GM12878 (cell line): ENCODE data around the gene BCKDHB. TPM values are rescaled to one million over a fixed set of nuclear protein-coding genes. Genes with fewer than 3 reads are reported as not detected.

ENCODE experiments used
- ATAC-seq: fragments of 200-7000 bp; cut with Tn5 transposase; 3 replicates; pipeline ENCODE4 v1.9.1; 2020; ENCODE audit warnings: mild to moderate bottlenecking, moderate library complexity
- BruUV-seq: library from RNA; stranded (reverse); fragments of 400-500 nt; replicated peaks from 2 replicates; lab custom pipeline; 2021; lab: Mats Ljungman, UMichigan
- CTCF ChIA-PET: fragments of 300-600 bp; sonication (Branson Sonifier 250); formaldehyde crosslinking; extraction: SDS; loops from one replicate; lab custom pipeline; 2021; ENCODE audit warnings: inconsistent platforms; lab: Yijun Ruan, JAX
- POLR2A ChIA-PET: fragments of 350-600 bp; formaldehyde crosslinking; extraction: SDS; loops from one replicate; lab custom pipeline; 2021; ENCODE audit warnings: inconsistent platforms; lab: Charles Lee
- RAD21 ChIA-PET: fragments of 300-600 bp; sonication (Branson Sonifier 250); formaldehyde crosslinking; loops from one replicate; lab custom pipeline; 2023; ENCODE audit warnings: antibody characterized with exemption; ENCODE audit not compliant: unreplicated experiment; lab: Charles Lee
- SMC1A ChIA-PET: fragments of 300-600 bp; sonication (Branson Sonifier 250); formaldehyde crosslinking; loops from one replicate; lab custom pipeline; 2023; ENCODE audit not compliant: unreplicated experiment, uncharacterized antibody; lab: Charles Lee
- DNase-seq: peaks from one replicate; pipeline ENCODE4 v3.0.0-alpha.2; 2011; ENCODE audit warnings: low read depth, low spot score
- FAIRE-seq: peaks from 3 replicates; lab custom pipeline; 2011; peaks lifted over from hg19 to GRCh38; lab: Jason Lieb, UNC
- H2AFZ ChIP-seq: 2 replicates; pipeline ENCODE4 v1.6.0; 2011; ENCODE audit warnings: low read depth, low read length, control low read depth; ENCODE audit not compliant: control insufficient read depth
- H3K27ac ChIP-seq: 2 replicates; pipeline ENCODE4 v1.5.1; 2011; ENCODE audit warnings: control low read depth; ENCODE audit not compliant: control insufficient read depth, insufficient read depth
- H3K27me3 ChIP-seq, 2 experiments: replicated peaks in 1 of 2; 2 replicates each; pipeline versions ENCODE4 v1.6.0 to v1.6.1; 2011; ENCODE audit warnings: low read length in 1 of 2; ENCODE audit not compliant: control insufficient read depth in 2 of 2, insufficient read depth in 2 of 2
- H3K36me3 ChIP-seq, 2 experiments: 2 replicates each; pipeline ENCODE4 v1.5.1; 2011; ENCODE audit warnings: low read length in 1 of 2; ENCODE audit not compliant: control insufficient read depth in 2 of 2, insufficient read depth in 2 of 2
- H3K4me1 ChIP-seq: 2 replicates; pipeline ENCODE4 v1.6.1; 2011; ENCODE audit warnings: mild to moderate bottlenecking, low read length, moderate library complexity, mixed read lengths; ENCODE audit not compliant: control insufficient read depth, insufficient read depth
- H3K4me2 ChIP-seq: 2 replicates; pipeline ENCODE4 v1.6.0; 2011; ENCODE audit warnings: control low read depth; ENCODE audit not compliant: control insufficient read depth, insufficient read depth
- H3K4me3 ChIP-seq: fragments of 200-600 bp; sonication (generic); 2 replicates; pipeline ENCODE4 v1.5.1; 2016
- H3K79me2 ChIP-seq: 2 replicates; pipeline ENCODE4 v1.6.0; 2011; ENCODE audit warnings: low read length; ENCODE audit not compliant: control insufficient read depth, insufficient read depth
- H3K9ac ChIP-seq: 2 replicates; pipeline ENCODE4 v1.8.0; 2011; ENCODE audit warnings: low read length, control low read depth, mixed read lengths; ENCODE audit not compliant: control insufficient read depth, insufficient read depth
- H3K9me3 ChIP-seq: replicated peaks from 3 replicates; pipeline ENCODE4 v1.5.1; 2011; ENCODE audit warnings: mild to moderate bottlenecking, low read length; ENCODE audit not compliant: control insufficient read depth, insufficient read depth
- H4K20me1 ChIP-seq: 2 replicates; pipeline ENCODE4 v1.6.0; 2011; ENCODE audit not compliant: control insufficient read depth, insufficient read depth
- ATF2 ChIP-seq: IDR thresholded peaks from 2 replicates; pipeline ENCODE4 v1.6.1; 2012; ENCODE audit warnings: low read length, inconsistent platforms
- ATF3 ChIP-seq: IDR thresholded peaks from 2 replicates; pipeline ENCODE4 v1.6.1; 2011; ENCODE audit warnings: low read depth, mild to moderate bottlenecking, low read length, moderate library complexity, borderline replicate concordance; ENCODE audit errors: extremely low read depth
- ESRRA ChIP-seq: IDR thresholded peaks from 2 replicates; pipeline ENCODE4 v1.6.1; 2012; ENCODE audit warnings: mild to moderate bottlenecking, low read length, improper control_type of control experiment
- HDAC2 ChIP-seq: fragments of 200-600 bp; sonication (generic); IDR thresholded peaks from 2 replicates; pipeline ENCODE4 v1.6.1; 2017
- MYC ChIP-seq: IDR thresholded peaks from 2 replicates; pipeline ENCODE4 v1.6.1; 2011; ENCODE audit warnings: mild to moderate bottlenecking, low read length, moderate library complexity, inconsistent platforms; ENCODE audit not compliant: insufficient read depth, insufficient replicate concordance, insufficient read length, severe bottlenecking
- RBBP5 ChIP-seq: fragments of 200-600 bp; sonication (generic); conservative IDR thresholded peaks from 2 replicates; pipeline ENCODE4 v1.6.1; 2016
- SIN3A ChIP-seq: IDR thresholded peaks from 2 replicates; pipeline ENCODE4 v1.6.1; 2012; ENCODE audit warnings: low read depth, low read length, improper control_type of control experiment
- SRF ChIP-seq, 2 experiments: IDR thresholded peaks; 2 replicates each; pipeline ENCODE4 v1.6.1; 2011; ENCODE audit warnings: low read depth in 2 of 2, low read length in 2 of 2, mild to moderate bottlenecking in 1 of 2, moderate library complexity in 1 of 2
- SUPT20H ChIP-seq: IDR thresholded peaks from 2 replicates; pipeline ENCODE4 v1.6.1; 2011; ENCODE audit warnings: low read depth, mild to moderate bottlenecking, low read length, moderate library complexity, borderline replicate concordance; ENCODE audit not compliant: control insufficient read depth
- TAF1 ChIP-seq: IDR thresholded peaks from 2 replicates; pipeline ENCODE4 v1.6.1; 2011; ENCODE audit warnings: mild to moderate bottlenecking, low read depth, low read length, borderline replicate concordance
- ZNF207 ChIP-seq: fragments of 450-650 bp; IDR thresholded peaks from 2 replicates; pipeline ENCODE4 v1.6.1; 2014; ENCODE audit warnings: antibody characterized with exemption, mild to moderate bottlenecking, borderline replicate concordance
- WGBS: methylation state at CpG from one replicate; pipeline ENCODE4 v1.1.6; 2016; ENCODE audit warnings: low lambda C conversion rate; ENCODE audit not compliant: insufficient replicate concordance, insufficient coverage; ENCODE audit errors: missing lambda C conversion rate; 5-methylcytosine and 5-hydroxymethylcytosine counted together
- in situ Hi-C: fragments of 300-500 bp; cut with MboI; formaldehyde crosslinking; loops from 9 replicates; pipeline ENCODE4 v1.14.3; 2018; ENCODE audit warnings: mixed read lengths
- intact Hi-C: fragments of 100-400 bp; cut with micrococcal nuclease; formaldehyde crosslinking; loops from one replicate; pipeline ENCODE4 v1.14.2; 2022; ENCODE audit not compliant: unreplicated experiment
- polyA plus RNA-seq, 11 experiments: library from polyadenylated mRNA; depleted of rRNA in 4 of 11; unstranded in 6 of 11; stranded (reverse) in 5 of 11; fragments of >200 nt; fragmentation: Nextera tagmentation in 4 of 11; fragmentation: Illumina TruSeq in 1 of 11; extraction: Ambion mirVana in 4 of 11; extraction: Trizol in 1 of 11; gene quantifications; 1 replicate in 1 of 11; 2 replicates in 10 of 11; pipeline versions ENCODE4 v1.2.1 to v1.2.3, GENCODE V29; 2011 to 2016; ENCODE audit warnings: inconsistent platforms in 2 of 11, missing spikeins in 2 of 11, low read depth in 1 of 11
- total RNA-seq, 4 experiments: library from RNA; depleted of rRNA in 3 of 4; stranded (reverse); fragments of >200 nt in 3 of 4; fragmentation: Illumina TruSeq in 1 of 4; extraction: Trizol in 1 of 4; gene quantifications; 2 replicates each; pipeline versions ENCODE4 v1.2.1 to v1.2.3, GENCODE V29; 2013 to 2021
- TF ChIP-seq, protein P1 (sequence below): fragments of 450-650 bp; formaldehyde crosslinking; IDR thresholded peaks from 2 replicates; pipeline ENCODE4 v1.4.0; 2022; ENCODE audit warnings: mild to moderate bottlenecking, moderate library complexity
- TF ChIP-seq, protein P2 (sequence below): fragments of 450-650 bp; IDR thresholded peaks from 2 replicates; pipeline ENCODE4 v1.6.1; 2017; ENCODE audit warnings: mild to moderate bottlenecking
- TF ChIP-seq, protein P3 (sequence below): fragments of 450-650 bp; IDR thresholded peaks from 2 replicates; pipeline ENCODE4 v1.6.1; 2014; ENCODE audit warnings: mild to moderate bottlenecking

Gene BCKDHB
- total and polyA plus RNA-seq, 10 of the 15 experiments (the other 5 are each of a cell fraction or from before 2014, with no cell fraction given): 12.9 to 57.1 (median 25.3) TPM

GRCh38 chr6:80233958-80234357 is 127.5 kb downstream of the BCKDHB start (continued):
- TF ChIP-seq, protein P1, sequence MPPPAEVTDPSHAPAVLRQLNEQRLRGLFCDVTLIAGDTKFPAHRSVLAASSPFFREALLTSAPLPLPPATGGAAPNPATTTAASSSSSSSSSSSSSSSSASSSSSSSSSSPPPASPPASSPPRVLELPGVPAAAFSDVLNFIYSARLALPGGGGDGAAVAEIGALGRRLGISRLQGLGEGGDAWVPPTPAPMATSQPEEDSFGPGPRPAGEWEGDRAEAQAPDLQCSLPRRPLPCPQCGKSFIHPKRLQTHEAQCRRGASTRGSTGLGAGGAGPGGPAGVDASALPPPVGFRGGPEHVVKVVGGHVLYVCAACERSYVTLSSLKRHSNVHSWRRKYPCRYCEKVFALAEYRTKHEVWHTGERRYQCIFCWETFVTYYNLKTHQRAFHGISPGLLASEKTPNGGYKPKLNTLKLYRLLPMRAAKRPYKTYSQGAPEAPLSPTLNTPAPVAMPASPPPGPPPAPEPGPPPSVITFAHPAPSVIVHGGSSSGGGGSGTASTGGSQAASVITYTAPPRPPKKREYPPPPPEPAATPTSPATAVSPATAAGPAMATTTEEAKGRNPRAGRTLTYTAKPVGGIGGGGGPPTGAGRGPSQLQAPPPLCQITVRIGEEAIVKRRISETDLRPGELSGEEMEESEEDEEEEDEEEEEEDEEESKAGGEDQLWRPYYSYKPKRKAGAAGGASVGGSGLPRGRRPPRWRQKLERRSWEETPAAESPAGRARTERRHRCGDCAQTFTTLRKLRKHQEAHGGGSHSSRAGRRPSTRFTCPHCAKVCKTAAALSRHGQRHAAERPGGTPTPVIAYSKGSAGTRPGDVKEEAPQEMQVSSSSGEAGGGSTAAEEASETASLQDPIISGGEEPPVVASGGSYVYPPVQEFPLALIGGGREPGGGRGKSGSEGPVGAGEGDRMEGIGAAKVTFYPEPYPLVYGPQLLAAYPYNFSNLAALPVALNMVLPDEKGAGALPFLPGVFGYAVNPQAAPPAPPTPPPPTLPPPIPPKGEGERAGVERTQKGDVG: no peak
- no peak for TF ChIP-seq RBBP5
- TF ChIP-seq SRF (IDR thresholded peaks at IDR 0.05; ENCODE audit: low read depth in 2 of 2, low read length in 2 of 2): no peak

DNA sequence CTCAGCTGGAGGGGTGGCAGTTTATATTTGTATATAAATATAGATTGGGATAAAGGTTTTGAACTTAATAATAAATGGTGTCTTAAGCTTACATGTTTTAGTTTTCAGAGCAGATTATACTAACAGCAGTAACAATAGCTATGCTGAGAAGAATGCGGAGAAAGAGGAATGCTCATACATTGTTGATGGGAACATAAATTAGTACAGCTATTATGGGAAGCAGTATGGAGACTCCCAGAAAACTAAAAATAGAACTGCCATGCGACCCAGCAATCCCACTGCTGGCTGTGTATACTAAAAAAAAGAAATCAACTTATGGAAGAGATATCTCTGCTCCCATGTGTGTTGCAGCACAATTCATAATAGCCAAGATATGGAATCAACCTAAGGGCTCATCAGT is 127.9 kb downstream of the BCKDHB start:
- CTCF ChIA-PET: interaction anchor here (0.9 to 1.8 kb wide), 2 partner anchors 20 to 21 kb away, joined by 3 to 5 read pairs; no protein-coding TSS in a partner anchor
- no peak for TF ChIP-seq SUPT20H
- TF ChIP-seq ATF2: no peak
- no peak for TF ChIP-seq TAF1
- no peak for TF ChIP-seq MYC
- TF ChIP-seq HDAC2: no peak
- TF ChIP-seq ATF3: no peak
- no peak for TF ChIP-seq ZNF207
- TF ChIP-seq, protein P2, sequence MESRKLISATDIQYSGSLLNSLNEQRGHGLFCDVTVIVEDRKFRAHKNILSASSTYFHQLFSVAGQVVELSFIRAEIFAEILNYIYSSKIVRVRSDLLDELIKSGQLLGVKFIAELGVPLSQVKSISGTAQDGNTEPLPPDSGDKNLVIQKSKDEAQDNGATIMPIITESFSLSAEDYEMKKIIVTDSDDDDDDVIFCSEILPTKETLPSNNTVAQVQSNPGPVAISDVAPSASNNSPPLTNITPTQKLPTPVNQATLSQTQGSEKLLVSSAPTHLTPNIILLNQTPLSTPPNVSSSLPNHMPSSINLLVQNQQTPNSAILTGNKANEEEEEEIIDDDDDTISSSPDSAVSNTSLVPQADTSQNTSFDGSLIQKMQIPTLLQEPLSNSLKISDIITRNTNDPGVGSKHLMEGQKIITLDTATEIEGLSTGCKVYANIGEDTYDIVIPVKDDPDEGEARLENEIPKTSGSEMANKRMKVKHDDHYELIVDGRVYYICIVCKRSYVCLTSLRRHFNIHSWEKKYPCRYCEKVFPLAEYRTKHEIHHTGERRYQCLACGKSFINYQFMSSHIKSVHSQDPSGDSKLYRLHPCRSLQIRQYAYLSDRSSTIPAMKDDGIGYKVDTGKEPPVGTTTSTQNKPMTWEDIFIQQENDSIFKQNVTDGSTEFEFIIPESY: no peak
- TF ChIP-seq ESRRA: no peak
- no peak for TF ChIP-seq SIN3A
- TF ChIP-seq, protein P3, sequence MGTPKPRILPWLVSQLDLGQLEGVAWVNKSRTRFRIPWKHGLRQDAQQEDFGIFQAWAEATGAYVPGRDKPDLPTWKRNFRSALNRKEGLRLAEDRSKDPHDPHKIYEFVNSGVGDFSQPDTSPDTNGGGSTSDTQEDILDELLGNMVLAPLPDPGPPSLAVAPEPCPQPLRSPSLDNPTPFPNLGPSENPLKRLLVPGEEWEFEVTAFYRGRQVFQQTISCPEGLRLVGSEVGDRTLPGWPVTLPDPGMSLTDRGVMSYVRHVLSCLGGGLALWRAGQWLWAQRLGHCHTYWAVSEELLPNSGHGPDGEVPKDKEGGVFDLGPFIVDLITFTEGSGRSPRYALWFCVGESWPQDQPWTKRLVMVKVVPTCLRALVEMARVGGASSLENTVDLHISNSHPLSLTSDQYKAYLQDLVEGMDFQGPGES: no peak

More for the DNA sequence above, 127.9 kb downstream of the BCKDHB start:
- H3K9me3 ChIP-seq: no peaks in the 10 kb centered on the region
- H3K9ac ChIP-seq: no peak overlapping the region
- H3K36me3 ChIP-seq: no peaks in the 10 kb centered on the region
- ATAC-seq (no peak), FAIRE-seq (no peak), DNase-seq (no peak)
- no peak overlapping the region for H3K4me2 ChIP-seq
- no peak overlapping the region for H3K4me3 ChIP-seq
- no peaks in the 10 kb centered on the region for H3K27me3 ChIP-seq
- no peaks in the 10 kb centered on the region for H3K79me2 ChIP-seq
- in situ Hi-C loops (no loop called here), intact Hi-C loops (no loop called here)
- no peak overlapping the region for H3K27ac ChIP-seq
- ChIA-PET SMC1A (interaction anchor here (1.2 to 1.3 kb wide), 2 partner anchors 31 to 215 kb away, joined by 3 read pairs; no protein-coding TSS in a partner anchor), RAD21 (no interaction called here), POLR2A (interaction anchor here (0.6 kb wide), 1 partner anchor 43 kb away, joined by 4 read pairs; no protein-coding TSS in a partner anchor)
- no peaks in the 10 kb centered on the region for H4K20me1 ChIP-seq
- 88% methylated on average over 2 of the region's 2 CpGs for WGBS
- no peak overlapping the region for H2AFZ ChIP-seq
- no TSS peak for BruUV-seq
- H3K4me1 ChIP-seq: no peaks in the 10 kb centered on the region
